Fibroblast of skin of scalp (primary cell): ENCODE data around the gene DAB1.

Experiments used
- DNase-seq: peaks from one replicate; pipeline ENCODE4 v3.0.0-alpha.2; 2013

Gene DAB1

DNA sequence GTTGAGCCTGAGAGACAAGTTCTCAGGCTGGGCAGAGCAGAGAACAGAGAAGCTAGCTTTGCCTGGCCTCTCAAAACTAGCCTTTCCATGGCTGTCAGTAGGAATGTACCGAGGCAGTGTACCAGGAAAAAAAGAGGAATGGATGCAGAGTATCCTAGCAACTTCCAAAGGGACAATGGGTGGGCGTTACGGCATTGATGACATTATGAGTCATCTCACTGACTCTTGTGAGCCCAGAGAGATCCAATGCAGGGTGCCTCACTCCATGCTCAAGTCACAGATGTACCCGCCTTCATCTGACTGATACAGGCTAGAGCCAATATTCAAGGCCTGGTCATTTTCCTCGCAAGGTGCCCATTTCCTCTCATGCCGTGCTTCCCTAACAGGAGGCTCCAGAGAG is 406.7 kb downstream of the DAB1 start:
- DNase-seq, result peak; percentile 8

DNA sequence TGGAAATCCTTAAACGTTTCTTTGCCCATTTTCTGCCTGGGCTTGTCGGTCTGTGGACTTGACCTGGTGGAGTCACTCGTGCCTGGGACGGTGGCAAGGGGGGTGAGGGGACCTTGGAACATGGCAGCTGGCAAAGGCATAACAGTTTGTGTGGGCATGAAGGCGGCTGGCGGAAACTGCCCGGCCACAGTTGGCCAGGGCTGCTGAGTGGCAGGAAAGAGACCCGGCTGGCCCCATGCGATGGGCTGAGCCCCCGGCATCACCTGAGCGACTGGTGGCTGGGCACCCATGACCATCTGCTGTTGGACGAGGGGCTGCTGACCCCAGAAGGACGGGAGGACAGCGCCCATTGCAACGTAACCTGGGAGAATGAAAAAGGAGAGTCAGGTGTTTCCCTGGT is 408.8 kb downstream of the DAB1 start:
- DNase-seq, result no peak

GRCh38 chr1:57013522-57013921 is 410.3 kb downstream of the DAB1 start:
- no peak for DNase-seq

GRCh38 chr1:57012315-57012714 is 411.5 kb downstream of the DAB1 start:
- DNase-seq, result no peak

- no peak for DNase-seq
Observed at GRCh38 chr1:57010511-57010910, 413.3 kb downstream of the DAB1 start.

GRCh38 chr1:57007948-57008347 is 415.9 kb downstream of the DAB1 start:
- DNase-seq, result no peak

GRCh38 chr1:57007472-57007871 is 416.4 kb downstream of the DAB1 start:
- DNase-seq, result no peak

DNA sequence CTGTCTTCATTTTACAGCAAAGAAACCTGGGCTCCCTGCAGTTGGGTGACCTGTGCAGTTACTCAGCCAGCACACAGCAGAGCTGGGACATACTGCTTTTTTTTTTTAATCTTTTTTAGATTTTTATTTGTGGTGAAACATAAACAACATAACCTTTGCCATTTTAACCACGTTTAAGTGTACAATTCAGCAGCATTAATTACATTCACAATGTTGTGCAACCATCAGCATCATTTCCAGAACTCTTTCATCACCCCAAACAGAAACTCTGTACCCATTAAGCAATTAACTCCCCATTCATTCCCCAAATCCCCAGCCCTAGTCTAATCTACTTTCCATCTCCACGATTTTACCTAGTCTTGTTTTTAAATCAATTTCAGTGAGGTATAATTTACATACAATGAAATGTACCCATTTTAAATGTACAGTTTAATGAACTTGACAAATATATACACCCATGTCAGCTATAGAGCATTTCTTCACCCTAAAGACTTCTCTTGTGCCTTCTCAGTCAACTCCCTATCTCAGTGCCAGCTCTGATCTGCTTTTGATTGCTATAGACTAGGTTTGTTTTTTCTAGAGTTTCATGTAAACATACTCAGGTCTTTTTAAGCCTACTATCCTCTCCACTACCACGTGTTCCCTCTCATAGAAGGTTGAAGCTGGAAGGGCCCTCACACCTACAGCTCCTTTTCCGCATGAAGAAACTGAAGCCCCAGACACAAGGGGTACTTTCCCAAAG is 420.3 kb downstream of the DAB1 start:
- no peak for DNase-seq

DNA sequence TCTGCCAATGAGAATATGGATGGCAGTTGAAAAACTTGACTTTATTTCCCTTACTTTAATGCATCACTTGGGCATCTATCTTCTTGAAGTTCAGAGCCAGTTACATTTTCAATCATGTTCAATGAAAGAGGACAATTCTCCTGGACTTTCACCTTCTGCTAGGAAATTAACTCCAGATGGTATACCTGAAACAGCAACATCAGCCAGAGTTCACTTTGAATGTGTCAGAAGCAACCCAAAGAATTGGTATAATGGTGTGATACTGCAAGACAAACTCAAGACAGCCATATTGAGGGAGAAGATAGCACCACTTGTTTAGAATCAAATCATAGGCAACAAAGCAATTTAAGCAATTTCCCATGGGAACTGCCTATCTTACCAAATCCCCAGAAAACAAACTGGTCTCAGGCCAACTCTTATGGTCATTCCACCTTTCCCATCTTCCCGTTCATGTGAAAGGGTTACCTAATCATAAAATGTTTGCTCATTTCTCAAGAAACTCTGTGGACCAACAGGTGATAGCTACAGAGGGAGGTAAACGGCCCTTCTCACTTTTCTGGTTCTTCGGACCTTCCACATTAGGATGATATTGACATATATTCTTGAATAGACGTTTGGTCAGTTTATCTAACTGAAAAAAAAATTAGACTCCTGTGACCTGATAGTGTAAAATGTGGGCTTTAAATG is 428.3 kb downstream of the DAB1 start:
- DNase-seq, result no peak

DNA sequence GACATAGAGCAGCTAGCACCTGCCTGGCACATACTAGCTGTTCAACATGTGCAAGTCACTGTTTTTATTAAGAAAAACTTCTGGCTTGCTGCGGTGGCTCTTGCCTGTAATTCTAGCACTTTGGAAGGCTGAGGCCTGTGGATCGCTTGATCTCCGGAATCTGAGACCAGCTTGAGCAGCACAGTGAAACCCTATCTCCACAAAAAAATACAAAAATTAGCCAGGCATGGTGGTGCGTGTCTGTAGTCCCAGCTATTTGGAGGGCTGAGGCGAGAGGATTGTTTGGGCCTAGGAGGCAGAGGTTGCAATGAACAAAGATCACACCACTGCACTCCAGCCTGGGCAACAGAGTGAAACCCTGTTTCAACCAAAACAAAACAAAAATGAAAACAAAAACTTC is 430.4 kb downstream of the DAB1 start:
- DNase-seq, result no peak

- DNase-seq, result no peak
Observed at GRCh38 chr1:56992318-56993125, 431.3 kb downstream of the DAB1 start.

DNA sequence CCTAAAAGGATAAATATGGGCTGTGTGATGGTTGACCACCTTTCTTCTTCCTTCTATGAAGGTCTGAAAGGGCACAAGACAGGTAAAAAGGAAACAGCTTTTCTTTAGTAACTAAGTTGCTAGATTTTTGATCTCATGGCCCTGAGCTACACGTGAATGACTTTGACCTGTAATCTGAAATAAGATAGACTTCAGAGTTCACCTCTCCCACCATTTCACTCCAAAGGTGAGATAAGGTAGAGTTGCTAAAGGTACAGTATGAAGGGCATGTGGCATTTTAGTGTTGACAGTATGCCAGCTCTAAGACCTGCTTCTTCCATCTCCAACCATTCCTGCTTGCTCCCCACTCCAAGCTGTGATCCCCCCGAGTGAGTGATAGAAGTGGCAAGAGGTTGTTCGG is 432.3 kb downstream of the DAB1 start:
- no peak for DNase-seq

GRCh38 chr1:56986397-56986796 is 437.5 kb downstream of the DAB1 start:
- DNase-seq, result no peak

DNA sequence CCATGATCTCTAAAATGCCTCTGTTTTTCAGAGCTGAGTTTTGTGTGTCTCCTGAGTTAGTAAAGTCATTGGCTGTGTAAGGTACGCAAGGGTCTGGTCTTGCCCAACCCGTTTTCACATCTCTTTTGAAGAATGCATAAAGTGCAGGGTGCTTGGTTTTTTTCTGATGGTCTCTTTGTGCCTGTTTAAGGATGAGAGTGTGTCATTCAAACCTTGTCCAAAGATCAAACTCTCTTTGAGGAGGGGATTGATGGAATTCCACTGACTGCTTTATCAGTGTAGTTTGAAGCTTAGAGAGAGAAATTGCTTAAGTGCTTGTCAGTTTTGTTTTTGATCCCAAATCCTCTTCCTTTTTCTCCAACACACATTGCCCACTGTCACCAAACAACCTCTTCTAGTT is 438.0 kb downstream of the DAB1 start:
- no peak for DNase-seq

- no peak for DNase-seq
Observed at GRCh38 chr1:56983484-56983883, 440.4 kb downstream of the DAB1 start.

GRCh38 chr1:56979986-56980755 is 443.7 kb downstream of the DAB1 start:
- peak; percentile 49 for DNase-seq

DNA sequence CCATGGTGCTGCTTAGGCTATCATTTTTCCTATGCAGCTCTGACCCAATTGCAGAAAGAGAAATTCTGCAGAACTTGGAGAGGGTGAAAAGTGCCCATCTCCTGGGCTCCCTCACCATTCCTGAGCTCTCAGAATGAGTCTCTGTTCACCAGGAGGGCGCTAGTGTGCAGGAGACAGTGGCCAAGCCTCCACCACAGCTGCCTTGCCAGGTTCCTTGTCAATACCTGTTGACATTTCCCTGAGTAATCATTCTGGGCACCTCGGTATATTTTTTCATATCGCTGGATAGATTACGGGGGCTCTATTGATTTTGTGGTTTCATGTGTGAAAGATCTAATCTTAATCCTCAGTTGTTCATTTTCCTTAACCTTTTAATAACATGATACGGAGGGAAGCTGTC is 445.0 kb downstream of the DAB1 start:
- DNase-seq, result no peak

DNA sequence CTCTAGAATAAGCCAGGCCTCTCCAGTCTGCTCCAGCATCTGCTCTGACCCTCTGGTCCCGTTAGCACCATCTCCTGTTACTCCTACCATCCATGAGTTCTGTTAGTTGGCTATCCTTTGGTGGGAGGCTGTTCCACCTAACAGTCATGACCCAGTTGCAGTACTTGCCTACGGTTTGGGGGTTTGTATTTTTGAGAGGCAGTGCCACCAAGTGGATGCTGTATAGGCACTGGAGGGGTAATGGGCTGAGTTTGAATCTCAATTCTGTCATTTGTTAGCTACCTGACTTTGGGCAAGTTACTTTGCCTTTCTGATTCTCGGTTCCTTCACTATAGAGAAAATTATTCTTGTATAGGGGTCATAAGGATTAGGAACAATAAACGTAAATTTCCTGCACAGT is 445.9 kb downstream of the DAB1 start:
- no peak for DNase-seq

- no peak for DNase-seq
Observed at GRCh38 chr1:56975446-56975845, 448.4 kb downstream of the DAB1 start.

- DNase-seq, result peak; percentile 28
Observed at GRCh38 chr1:56973923-56974742, 449.7 kb downstream of the DAB1 start.

DNA sequence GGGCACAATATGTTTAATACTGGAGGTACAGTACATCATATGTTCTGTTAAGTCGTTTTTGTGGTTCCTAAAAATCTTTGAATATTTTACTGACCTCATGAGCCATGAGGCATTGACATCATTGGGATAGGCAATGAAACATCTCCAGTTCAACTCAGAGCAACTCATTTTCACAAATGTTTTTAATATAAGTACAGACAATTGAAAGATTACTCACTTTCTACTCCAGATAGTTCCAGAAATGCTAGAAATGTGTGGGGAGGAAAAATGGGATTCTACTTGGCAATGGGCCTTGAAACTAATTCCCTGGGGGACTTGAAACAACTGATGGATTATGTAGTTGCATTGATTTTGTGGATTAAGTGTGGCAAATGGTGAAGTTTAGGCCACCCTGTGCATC is 450.9 kb downstream of the DAB1 start:
- DNase-seq, result peak; percentile 70

DNA sequence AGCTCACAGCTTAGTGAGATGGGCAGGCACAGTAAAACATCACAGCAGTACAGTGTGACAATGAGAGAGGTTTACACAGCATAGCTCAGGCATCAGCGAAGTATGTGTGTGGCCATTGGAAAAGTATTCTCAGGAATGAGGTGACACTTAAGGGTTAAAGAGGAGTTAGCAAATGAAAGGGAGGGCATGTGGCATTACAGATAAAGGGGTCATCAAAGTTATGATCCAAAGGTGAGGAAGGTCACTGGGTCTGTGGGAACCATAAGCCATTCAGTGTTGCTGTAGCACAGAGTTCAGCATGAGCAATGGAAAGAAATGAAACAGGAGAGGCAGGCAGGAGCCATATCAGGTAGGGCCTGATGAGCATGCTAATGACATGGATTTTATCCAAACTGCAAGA is 453.6 kb downstream of the DAB1 start:
- DNase-seq, result no peak
